Heart left ventricle (tissue), 16 donors: Measurements from ENCODE around the gene CROCC. TPM values are rescaled to one million over a fixed set of nuclear protein-coding genes. Genes with fewer than 3 reads are reported as not detected.
"Not testable (repeated sequence)": the region's sequence is repeated elsewhere in the genome, so short reads cannot be mapped to it uniquely, and the experiment has no call there.

ENCODE experiments used
- ATAC-seq, 4 donors: fragments of 200-7000 bp; cut with Tn5 transposase; one replicate each; pipeline ENCODE4 v1.9.1; 2020 to 2022; ENCODE audit warnings: moderate library complexity in 4 of 4, mild to moderate bottlenecking in 3 of 4, moderate number of reproducible peaks in 1 of 4
- DNase-seq, 5 donors: peaks; one replicate each; pipeline ENCODE4 v3.0.0-alpha.2; 2020
- H3K27ac ChIP-seq, 12 donors: fragments of 200-600 bp; sonication (generic) in 4 of 12; one replicate each; pipeline versions ENCODE4 v1.5.0 to v1.8.0; 2016 to 2022; ENCODE audit warnings: mild to moderate bottlenecking in 2 of 12
- H3K27me3 ChIP-seq, 9 donors: fragments of 200-600 bp; sonication (generic) in 2 of 9; one replicate each; pipeline versions ENCODE4 v1.5.1 to v1.8.0; 2016 to 2022; ENCODE audit warnings: mild to moderate bottlenecking in 3 of 9
- H3K36me3 ChIP-seq, 9 donors: fragments of 200-600 bp; sonication (generic) in 2 of 9; one replicate each; pipeline versions ENCODE4 v1.5.0 to v1.8.0; 2018 to 2022; ENCODE audit warnings: mild to moderate bottlenecking in 2 of 9
- H3K4me1 ChIP-seq, 12 donors: fragments of 200-600 bp; sonication (generic) in 4 of 12; one replicate each; pipeline versions ENCODE4 v1.5.0 to v1.8.0; 2016 to 2022; ENCODE audit warnings: mild to moderate bottlenecking in 3 of 12
- H3K4me3 ChIP-seq, 12 donors: fragments of 200-600 bp; sonication (generic) in 4 of 12; one replicate each; pipeline versions ENCODE4 v1.5.0 to v1.8.0; 2017 to 2022; ENCODE audit warnings: mild to moderate bottlenecking in 9 of 12, moderate library complexity in 4 of 12
- H3K9me3 ChIP-seq, 12 donors: fragments of 200-600 bp; sonication (generic) in 4 of 12; one replicate each; pipeline versions ENCODE4 v1.5.0 to v1.8.0; 2016 to 2022; ENCODE audit warnings: mild to moderate bottlenecking in 1 of 12
- POLR2A ChIP-seq, 2 donors: fragments of 450-650 bp; IDR thresholded peaks; one replicate each; pipeline ENCODE4 v1.6.1; 2017; ENCODE audit warnings: antibody characterized with exemption in 2 of 2, mild to moderate bottlenecking in 2 of 2, moderate library complexity in 2 of 2
- WGBS, 4 donors: extraction: QIAGEN DNeasy Blood & Tissue Kit in 2 of 4; methylation state at CpG; one replicate each; pipeline versions ENCODE4 v1.1.5 to v1.1.7; 2013 to 2018; 5-methylcytosine and 5-hydroxymethylcytosine counted together
- intact Hi-C, 10 donors: fragments of 100-400 bp; cut with DNase I; formaldehyde crosslinking; loops; one replicate each; pipeline versions ENCODE4 v1.11.1 to v1.14.2; 2022
- polyA plus RNA-seq, 2 donors: library from polyadenylated mRNA; stranded (reverse); fragments of 200-250 nt; gene quantifications; one replicate each; pipeline ENCODE4 v1.2.3, GENCODE V29; 2013
- total RNA-seq, 9 donors: library from RNA; depleted of rRNA in 2 of 9; stranded (reverse); fragments of >200 nt in 2 of 9; fragmentation: NEBNext Ultra II Directional in 3 of 9; extraction: Animal tissue kit (Norgen Biotek cat#: 25700) in 3 of 9; gene quantifications; one replicate each; pipeline versions ENCODE4 v1.1.0 to v1.2.4, GENCODE V29; 2016 to 2023
- donor health status: ischemic (EF 13 %, LVEDD 7.1; RV severe dilation, severe dysfunction).
- donor health status: healthy with polysubstance abuse.
- donor health status: DM: no; HTN: yes; CAD: no.
- donor health status: DM: no; HTN: no; CAD: no.
- donor health status: ischemic (EF 25% LVEDD 6.9; RV normal size, moderate dysfunction).
- donor health status: ischemic (EF 25% LVEDD 5.7; RV mildly dilated, moderate dysfunction).
- donor health status: healthy.
- donor health status: DM: yes; HTN: yes; CAD: no.
- donor health status: ischemic (EF 35%, LVEDD 5.7; RV mildly dilated, moderate dysfunction).
- donor health status: nonischemic (EF 11% LVEDD 7.7; RV severe dilation, severe dysfunction).
- donor health status: DM: yes; HTN: yes; CAD: no.
- donor health status: PGD.
- donor health status: ischemic (EF 29% LVEDD 5.4; RV normal size, mild dysfunction).
- donor health status: nonischemic (EF 23%, LVEDD 6.1; RV moderate dilation, normal function).

The CROCC gene
- total and polyA plus RNA-seq, 11 donors = 3.9 to 17.0 (median 7.6) TPM

DNA sequence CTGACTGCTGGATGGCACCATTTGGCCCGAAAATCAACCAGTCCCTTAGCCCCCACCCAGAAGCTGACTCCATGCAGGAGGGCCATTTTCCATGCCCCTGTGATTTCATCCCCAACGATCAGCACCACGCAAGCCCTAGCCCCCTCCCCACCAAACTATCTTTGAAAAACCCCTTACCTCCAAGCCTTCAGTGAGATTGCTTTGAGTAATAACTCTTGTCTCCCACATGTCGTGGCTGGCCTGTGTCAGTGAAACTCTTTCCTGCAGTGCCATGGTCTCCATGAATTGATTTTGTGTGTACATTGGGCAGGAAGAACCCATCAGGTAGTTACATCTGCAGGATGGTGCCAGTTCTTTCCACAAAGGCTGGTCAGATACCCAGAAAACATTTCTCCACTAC is 27.9 kb upstream of the CROCC start:
- 65 to 87% (median 70%) methylated on average over 4 of the region's 4 CpGs for WGBS, 4 donors
- H3K36me3 ChIP-seq, H3K27ac ChIP-seq, H3K9me3 ChIP-seq, H3K27me3 ChIP-seq, DNase-seq, ATAC-seq, intact Hi-C loops, H3K4me3 ChIP-seq: not testable (repeated sequence)
- H3K4me1 ChIP-seq = peaks cover 0 to 18% (median 10%) of the 10 kb centered on the region in 12 donors

DNA sequence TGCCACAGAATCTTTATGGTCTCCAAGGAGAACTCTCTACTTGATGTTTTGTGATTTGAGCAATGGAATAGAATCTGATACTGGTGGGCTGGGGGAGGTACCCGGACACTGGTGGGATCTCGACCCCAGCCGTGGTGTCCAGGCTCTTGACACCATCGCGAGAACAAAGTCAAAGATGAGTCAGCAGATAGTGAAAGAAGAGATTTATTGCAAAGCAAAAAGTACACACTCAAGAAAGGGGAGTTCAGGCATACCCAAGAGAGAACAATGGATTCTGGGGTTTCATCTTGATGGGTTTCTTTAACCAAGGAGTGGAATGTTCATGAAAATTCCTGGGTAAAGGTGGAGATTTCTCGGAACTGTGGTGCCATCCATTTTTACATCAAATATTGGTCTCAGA is 27.4 kb upstream of the CROCC start:
- intact Hi-C loops, H3K9me3 ChIP-seq: not testable (repeated sequence)

GRCh38 chr1:16895233-16895597 is 26.5 kb upstream of the CROCC start:
- H3K27me3 ChIP-seq, DNase-seq, intact Hi-C loops, H3K9me3 ChIP-seq, H3K36me3 ChIP-seq, H3K4me1 ChIP-seq: not testable (repeated sequence)
- Histone ChIP-seq H3K27ac (peak overlapping the region in 11 of 12 donors; percentile 19 to 96 (median 88)), H3K4me3 (peak overlapping the region in 9 of 12 donors; percentile 20 to 54 (median 43))
- peak in 1 of 4 donors; percentile 6 for ATAC-seq
- WGBS, 4 donors = 1 to 3% (median 2%) methylated on average over 4 to 6 of the region's 6 CpGs

More for the DNA sequence above, 27.4 kb upstream of the CROCC start:
- not testable (repeated sequence) for H3K27me3 ChIP-seq, ATAC-seq, DNase-seq, H3K27ac ChIP-seq, H3K36me3 ChIP-seq, H3K4me3 ChIP-seq
- peaks cover 0 to 16% (median 9%) of the 10 kb centered on the region in 12 donors for H3K4me1 ChIP-seq
- WGBS, 4 donors = 84 to 87% (median 86%) methylated on average over 6 of the region's 6 CpGs

- H3K4me3 ChIP-seq = peak within 1 kb of the TSS in 10 of 12 donors; percentile 28 to 54 (median 43)
- not testable (repeated sequence) for H3K4me1 ChIP-seq, H3K27me3 ChIP-seq, H3K9me3 ChIP-seq, H3K36me3 ChIP-seq
- ATAC-seq = peak; percentile 99 to 100 (median 100)
- intact Hi-C loops = loop anchor here in 2 of 10 donors (1.0 kb wide), 1 partner anchor 9 kb away; no protein-coding TSS in a partner anchor
- peak within 1 kb of the TSS; percentile 66 to 96 (median 89) for H3K27ac ChIP-seq
- 0 to 1% (median 0%) methylated on average over 12 to 32 of the region's 39 CpGs for WGBS, 4 donors
- TF ChIP-seq POLR2A (IDR thresholded peaks at IDR 0.05) = peak in 1 of 2 donors; percentile 98
- peak in 4 of 5 donors; percentile 49 to 95 (median 77) for DNase-seq
These were observed 26.0 kb upstream of the CROCC start, which contains the start of gene RNU1-2 for GRCh38 chr1:16895598-16896315. RNU1-2 (plus strand) TSS chr1:16895980.

DNA sequence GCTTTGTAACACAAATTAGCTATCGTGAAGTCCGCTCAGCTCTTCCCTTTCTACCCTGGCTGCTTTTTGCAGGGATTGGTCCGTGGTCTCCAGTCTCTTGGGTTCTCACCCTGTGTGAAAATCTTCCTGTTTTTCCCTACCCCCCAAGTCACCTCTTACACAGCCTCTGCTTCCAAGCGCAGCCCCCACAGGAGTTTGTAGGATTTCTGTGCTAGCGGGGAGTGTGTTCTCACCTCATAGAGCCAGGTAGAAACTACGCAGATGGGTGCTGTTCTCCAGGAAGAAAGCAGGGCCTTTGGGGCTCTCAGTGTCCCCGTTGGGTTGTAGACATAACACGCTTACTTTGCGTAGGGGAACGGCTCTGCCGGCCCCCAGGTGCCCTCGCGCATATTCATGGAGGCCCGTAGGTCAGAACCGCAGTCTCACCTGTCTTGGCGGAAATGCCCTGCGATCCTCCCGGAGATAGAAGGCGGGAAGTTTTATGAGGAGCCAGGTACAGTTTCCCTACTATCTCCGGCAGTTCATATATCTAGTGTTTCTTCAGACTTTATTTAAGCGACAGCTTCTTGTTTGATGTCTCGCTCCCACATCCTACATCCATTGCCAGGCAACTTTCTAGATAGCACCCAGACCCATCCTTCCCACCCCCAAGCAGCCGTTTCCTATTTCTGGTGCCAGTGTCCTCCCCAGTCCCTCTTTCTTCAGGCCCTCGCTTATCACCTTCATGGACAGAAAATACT is 25.2 kb upstream of the CROCC start:
- DNase-seq, H3K4me1 ChIP-seq, ATAC-seq, H3K27me3 ChIP-seq, H3K36me3 ChIP-seq, H3K9me3 ChIP-seq: not testable (repeated sequence)
- Histone ChIP-seq H3K27ac (peak overlapping the region in 11 of 12 donors; percentile 59 to 96 (median 75)), H3K4me3 (peak overlapping the region in 10 of 12 donors; percentile 10 to 48 (median 36))
- intact Hi-C loops = loop anchor here in 2 of 10 donors (1.0 kb wide), 1 partner anchor 8 kb away; no protein-coding TSS in a partner anchor
- WGBS, 4 donors = 21 to 28% (median 26%) methylated on average over 22 to 24 of the region's 24 CpGs

- WGBS, 4 donors = 43 to 62% (median 50%) methylated on average over 1 of the region's 1 CpG
- ATAC-seq, intact Hi-C loops, H3K27ac ChIP-seq, H3K27me3 ChIP-seq, H3K9me3 ChIP-seq, H3K4me1 ChIP-seq, H3K36me3 ChIP-seq, DNase-seq, H3K4me3 ChIP-seq: not testable (repeated sequence)
These were observed 24.1 kb upstream of the CROCC start for GRCh38 chr1:16897653-16898052.

DNA sequence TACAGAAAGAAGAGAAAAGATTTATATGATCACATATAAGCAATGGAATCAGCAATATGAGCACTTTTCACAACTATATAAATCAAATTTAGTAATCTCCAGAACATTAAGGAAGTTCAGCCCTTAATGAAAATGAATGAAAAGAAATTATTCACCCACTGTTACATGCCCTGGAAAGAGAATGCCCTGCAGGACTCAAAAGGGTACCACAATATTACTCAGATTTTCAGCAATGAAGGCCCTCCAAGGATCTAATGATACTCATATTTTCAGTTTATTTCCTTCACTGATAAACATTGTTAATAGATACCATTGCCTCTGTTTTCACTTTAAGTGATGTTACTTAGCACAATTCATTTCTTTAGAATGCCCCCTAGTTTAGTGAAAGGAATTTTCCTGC is 23.4 kb upstream of the CROCC start:
- H3K36me3 ChIP-seq, DNase-seq, ATAC-seq, intact Hi-C loops, H3K9me3 ChIP-seq, H3K27ac ChIP-seq, H3K4me3 ChIP-seq, H3K27me3 ChIP-seq: not testable (repeated sequence)
- peaks cover 0 to 16% (median 9%) of the 10 kb centered on the region in 12 donors for H3K4me1 ChIP-seq

DNA sequence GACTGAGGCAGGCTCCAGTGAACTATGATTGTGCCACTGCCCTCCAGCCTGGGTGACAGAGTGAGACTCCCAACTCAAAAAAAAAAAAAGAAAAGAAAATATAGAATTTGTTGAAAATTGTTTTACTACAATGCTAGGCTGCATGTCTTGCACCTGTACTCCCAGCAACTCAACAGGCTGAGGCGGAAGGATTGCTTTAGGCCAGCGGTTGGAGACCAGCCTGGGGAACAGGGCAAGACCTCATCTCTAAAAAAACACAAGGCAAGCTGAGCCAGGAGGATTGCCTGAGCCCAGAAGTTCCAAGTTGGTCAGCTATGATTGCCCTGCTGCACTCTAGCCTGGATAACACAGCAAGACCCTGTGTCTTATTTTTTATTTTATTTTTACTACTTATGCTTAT is 22.7 kb upstream of the CROCC start:
- H3K27ac ChIP-seq, H3K4me3 ChIP-seq, H3K9me3 ChIP-seq, intact Hi-C loops, DNase-seq, H3K27me3 ChIP-seq, H3K36me3 ChIP-seq, ATAC-seq: not testable (repeated sequence)
- peaks cover 0 to 20% (median 12%) of the 10 kb centered on the region in 12 donors for H3K4me1 ChIP-seq
- 72 to 87% (median 84%) methylated on average over 2 of the region's 2 CpGs for whole genome bisulfite sequencing, 4 donors
